Measurements from ENCODE around the gene DCP2.

GRCh38 chr5:113067635-113068344 is 91.2 kb downstream of the DCP2 start:
- TF ChIP-seq CTCF (IDR thresholded peaks at IDR 0.05) (no peak), POLR2A (IDR thresholded peaks at IDR 0.05) (no peak)

All from lower leg skin (tissue), 3 donors.